ENCODE data around the gene THBS3. TPM values are rescaled to one million over a fixed set of nuclear protein-coding genes. Genes with fewer than 3 reads are reported as not detected.

THBS3 gene
- total and polyA plus RNA-seq, 2 of the 13 experiments (the other 11 are each of a cell fraction or from before 2014, with no cell fraction given) = 0.86 to 3.6 TPM

GRCh38 chr1:155242805-155243358 is 35.2 kb upstream of the THBS3 start:
- no peak for ATAC-seq
- Histone ChIP-seq H2AFZ (ENCODE audit: low read length) (no peak overlapping the region), H3K9ac (ENCODE audit: insufficient read depth, low read depth, low read length) (no peak overlapping the region), H3K79me2 (ENCODE audit: insufficient read depth, low read length) (no peaks in the 10 kb centered on the region), H3K4me1 (ENCODE audit: insufficient read depth, low read length) (peaks cover 15% of the 10 kb centered on the region), H3K27ac (ENCODE audit: extremely low read length, insufficient read depth, low read length) (no peak overlapping the region), H4K20me1 (ENCODE audit: insufficient read depth, low read length) (no peaks in the 10 kb centered on the region), H3K4me3 (replicated peaks in 1 of 3; ENCODE audit: insufficient read depth in 1 of 3, low read depth in 2 of 3, low read length in 3 of 3) (no peak overlapping the region), H3K36me3 (replicated peaks in 1 of 2; ENCODE audit: control insufficient read depth in 1 of 2, insufficient read depth in 2 of 2, low read length in 2 of 2) (peaks cover 3 to 7% of the 10 kb centered on the region in 2 experiments; a peak in 2 of 5 replicates), H3K4me2 (ENCODE audit: low read depth, low read length) (no peak overlapping the region), H3K9me3 (ENCODE audit: low read length) (no peaks in the 10 kb centered on the region), H3K27me3 (ENCODE audit: control insufficient read depth in 1 of 2, insufficient read depth in 2 of 2, low read length in 2 of 2) (no peaks in the 10 kb centered on the region)
- in situ Hi-C loops (cut with HindIII; ENCODE audit: extremely low pct_ligation_motif_present, low pct_unique_long_range_greater_than_20kb) = loop anchor here (10.0 kb wide), 1 partner anchor 352 kb away; no protein-coding TSS in a partner anchor
- CTCF ChIA-PET (ENCODE audit: low intra/inter-chr PET ratio, low total read pairs) = no interaction called here
- 60% methylated on average over 3 of the region's 3 CpGs for WGBS (ENCODE audit: low lambda C conversion rate)
- intact Hi-C loops (cut with micrococcal nuclease; ENCODE audit: unreplicated experiment) = no loop called here
- no TSS peak for BruUV-seq (replicated peaks)
- DNase-seq (ENCODE audit: low spot score) = no peak
- FAIRE-seq = no peak
- POLR2A ChIA-PET = no interaction called here
- TF ChIP-seq EP300 (IDR thresholded peaks at IDR 0.05; ENCODE audit: low read depth in 2 of 2, low read length in 2 of 2) (no peak), EP300 (CRISPR knock-in tag; IDR thresholded peaks at IDR 0.05; ENCODE audit: borderline replicate concordance) (no peak), BCLAF1 (IDR thresholded peaks at IDR 0.05) (no peak), MTA1 (CRISPR knock-in tag; IDR thresholded peaks at IDR 0.05; ENCODE audit: borderline replicate concordance) (no peak), TAF1 (CRISPR knock-in tag; IDR thresholded peaks at IDR 0.05) (no peak), CENPBD1 (CRISPR knock-in tag; IDR thresholded peaks at IDR 0.05; ENCODE audit: borderline replicate concordance, low read depth) (no peak)
